Activated CD8-positive, alpha-beta T cell treated with anti-CD3 and anti-CD28 coated beads for 36 hours (primary cell): ENCODE results near the gene CSF3. TPM values are rescaled to one million over a fixed set of nuclear protein-coding genes. Genes with fewer than 3 reads are reported as not detected.
"Not testable (repeated sequence)": the region's sequence is repeated elsewhere in the genome, so short reads cannot be mapped to it uniquely, and the experiment has no call there.

Source experiments
- ATAC-seq: fragments of 200-7000 bp; cut with Tn5 transposase; one replicate; pipeline ENCODE4 v1.10.0; 2021; ENCODE audit warnings: mild to moderate bottlenecking, moderate library complexity
- CTCF ChIA-PET: fragments of 350-600 bp; sonication (Branson Sonifier 250); formaldehyde crosslinking; loops from one replicate; lab custom pipeline; 2021; ENCODE audit warnings: antibody characterized with exemption; lab: Charles Lee
- POLR2A ChIA-PET: fragments of 350-600 bp; sonication (Branson Sonifier 250); formaldehyde crosslinking; loops from one replicate; lab custom pipeline; 2021; ENCODE audit warnings: antibody characterized with exemption; lab: Charles Lee
- DNase-seq: peaks from one replicate; pipeline ENCODE4 v3.0.0-alpha.2; 2020
- H3K27ac Mint-ChIP-seq: one replicate; pipeline ENCODE4 v1.8.0; 2021; ENCODE audit warnings: mild to moderate bottlenecking, mixed read lengths
- H3K27me3 Mint-ChIP-seq: one replicate; pipeline ENCODE4 v1.8.0; 2021; ENCODE audit warnings: mixed read lengths
- H3K36me3 Mint-ChIP-seq: one replicate; pipeline ENCODE4 v1.8.0; 2021; ENCODE audit warnings: low read depth, mixed read lengths
- H3K4me1 Mint-ChIP-seq: one replicate; pipeline ENCODE4 v1.8.0; 2021; ENCODE audit warnings: low read depth, mixed read lengths
- H3K4me3 Mint-ChIP-seq: one replicate; pipeline ENCODE4 v1.8.0; 2021; ENCODE audit warnings: mild to moderate bottlenecking, moderate library complexity, mixed read lengths
- H3K9me3 Mint-ChIP-seq: one replicate; pipeline ENCODE4 v1.8.0; 2021; ENCODE audit warnings: mixed read lengths
- CTCF ChIP-seq: fragments of 200-600 bp; IDR thresholded peaks from one replicate; pipeline ENCODE4 v1.8.0; 2022; ENCODE audit warnings: antibody characterized with exemption, mild to moderate bottlenecking
- intact Hi-C: fragments of 100-400 bp; cut with micrococcal nuclease; formaldehyde crosslinking; loops from one replicate; pipeline ENCODE4 v1.10.0; 2022
- total RNA-seq, 2 experiments: library from RNA; stranded (reverse); gene quantifications; one replicate each; pipeline ENCODE4 v1.2.3, GENCODE V29; 2021

The CSF3 gene
- total RNA-seq, 2 experiments from 2014 or later: not detected

- DNase-seq: no peak
- intact Hi-C loops: no loop called here
- no peak for ATAC-seq
- no peak for TF ChIP-seq CTCF
- Mint-ChIP-seq H3K36me3 (peaks cover 21% of the 10 kb centered on the region), H3K4me1 (peaks cover 6% of the 10 kb centered on the region), H3K9me3 (no peaks in the 10 kb centered on the region), H3K27me3 (no peaks in the 10 kb centered on the region), H3K4me3 (no peak overlapping the region), H3K27ac (no peak overlapping the region)
- ChIA-PET POLR2A (interaction anchor here (1.3 kb wide), 1 partner anchor 14 kb away, joined by 3 read pairs; no protein-coding TSS in a partner anchor), CTCF (interaction anchor here (1.1 to 2.1 kb wide), 4 partner anchors 13 to 76 kb away, joined by 3 to 11 read pairs (median 4); partner anchors contain the start of gene PSMD3)
Observed at GRCh38 chr17:40000161-40000560, 15.1 kb upstream of the CSF3 start.

GRCh38 chr17:40001335-40001734 lies 13.9 kb upstream of the CSF3 start:
- DNase-seq, ATAC-seq, H3K27ac Mint-ChIP-seq, H3K27me3 Mint-ChIP-seq, H3K4me1 Mint-ChIP-seq, H3K4me3 Mint-ChIP-seq, POLR2A ChIA-PET, intact Hi-C loops, H3K9me3 Mint-ChIP-seq: not testable (repeated sequence)
- CTCF ChIA-PET: interaction anchor here (0.7 to 2.1 kb wide), 4 partner anchors 12 to 75 kb away, joined by 3 to 11 read pairs (median 4); no protein-coding TSS in a partner anchor
- H3K36me3 Mint-ChIP-seq: peaks cover 11% of the 10 kb centered on the region

- POLR2A ChIA-PET: no interaction called here
- Mint-ChIP-seq H3K4me3 (no peak overlapping the region), H3K4me1 (peaks cover 4% of the 10 kb centered on the region), H3K27ac (no peak overlapping the region), H3K36me3 (no peaks in the 10 kb centered on the region), H3K27me3 (no peaks in the 10 kb centered on the region), H3K9me3 (no peaks in the 10 kb centered on the region)
- intact Hi-C loops: no loop called here
- ATAC-seq (no peak), DNase-seq (no peak)
- TF ChIP-seq CTCF: no peak
- CTCF ChIA-PET: interaction anchor here (0.7 to 1.1 kb wide), 3 partner anchors 22 to 72 kb away, joined by 4 read pairs; no protein-coding TSS in a partner anchor
Observed at GRCh38 chr17:40004072-40004471, 11.2 kb upstream of the CSF3 start.

- ChIA-PET CTCF (interaction anchor here (0.7 to 2.0 kb wide), 6 partner anchors 8 to 71 kb away, joined by 3 to 7 read pairs (median 4); partner anchors contain the start of gene CSF3), POLR2A (no interaction called here)
- no peaks in the 10 kb centered on the region for H3K27me3 Mint-ChIP-seq
- DNase-seq (no peak), ATAC-seq (no peak)
- intact Hi-C loops: no loop called here
- H3K4me1 Mint-ChIP-seq: no peaks in the 10 kb centered on the region
- TF ChIP-seq CTCF: no peak
- no peak overlapping the region for H3K27ac Mint-ChIP-seq
- no peaks in the 10 kb centered on the region for H3K36me3 Mint-ChIP-seq
- no peaks in the 10 kb centered on the region for H3K9me3 Mint-ChIP-seq
- H3K4me3 Mint-ChIP-seq: no peak overlapping the region
Observed at GRCh38 chr17:40004712-40005111, 10.5 kb upstream of the CSF3 start.

GRCh38 chr17:40005520-40005919 lies 9.7 kb upstream of the CSF3 start:
- Mint-ChIP-seq H3K27me3 (no peaks in the 10 kb centered on the region), H3K36me3 (no peaks in the 10 kb centered on the region), H3K9me3 (no peaks in the 10 kb centered on the region), H3K4me1 (peaks cover 6% of the 10 kb centered on the region), H3K4me3 (no peak overlapping the region), H3K27ac (no peak overlapping the region)
- POLR2A ChIA-PET: interaction anchor here (0.6 kb wide), 1 partner anchor 11 kb away, joined by 3 read pairs; no protein-coding TSS in a partner anchor
- intact Hi-C loops: no loop called here
- ATAC-seq: no peak
- DNase-seq: no peak
- no peak for TF ChIP-seq CTCF
- CTCF ChIA-PET: interaction anchor here (0.9 to 2.0 kb wide), 5 partner anchors 8 to 70 kb away, joined by 3 to 7 read pairs (median 4); partner anchors contain the start of gene CSF3

- H3K27ac Mint-ChIP-seq, H3K4me3 Mint-ChIP-seq, H3K36me3 Mint-ChIP-seq, intact Hi-C loops, ATAC-seq, H3K9me3 Mint-ChIP-seq, DNase-seq, H3K27me3 Mint-ChIP-seq, H3K4me1 Mint-ChIP-seq: not testable (repeated sequence)
- POLR2A ChIA-PET: interaction anchor here (1.8 kb wide), 1 partner anchor 13 kb away, joined by 5 read pairs; no protein-coding TSS in a partner anchor
- CTCF ChIA-PET: interaction anchor here (1.2 to 6.9 kb wide), 7 partner anchors 15 to 389 kb away, joined by 3 to 79 read pairs (median 27); no protein-coding TSS in a partner anchor
Observed at GRCh38 chr17:40010946-40011500, 4.2 kb upstream of the CSF3 start.

GRCh38 chr17:40012017-40012647 lies 3.1 kb upstream of the CSF3 start:
- H3K4me3 Mint-ChIP-seq, H3K9me3 Mint-ChIP-seq, intact Hi-C loops, DNase-seq, H3K4me1 Mint-ChIP-seq, H3K27me3 Mint-ChIP-seq, H3K36me3 Mint-ChIP-seq, H3K27ac Mint-ChIP-seq, ATAC-seq: not testable (repeated sequence)
- ChIA-PET CTCF (interaction anchor here (0.8 to 6.9 kb wide), 6 partner anchors 12 to 99 kb away, joined by 3 to 79 read pairs (median 30); partner anchors contain the start of gene PSMD3), POLR2A (interaction anchor here (1.5 to 1.8 kb wide), 2 partner anchors 14 to 16 kb away, joined by 3 to 5 read pairs; no protein-coding TSS in a partner anchor)
